Measurements from ENCODE around the gene ATP9A. TPM values are rescaled to one million over a fixed set of nuclear protein-coding genes. Genes with fewer than 3 reads are reported as not detected.

ATP9A gene
- total and polyA plus RNA-seq, 10 of the 15 experiments (the other 5 are each of a cell fraction or from before 2014, with no cell fraction given) = 0.03 to 0.81 (median 0.14) TPM

DNA sequence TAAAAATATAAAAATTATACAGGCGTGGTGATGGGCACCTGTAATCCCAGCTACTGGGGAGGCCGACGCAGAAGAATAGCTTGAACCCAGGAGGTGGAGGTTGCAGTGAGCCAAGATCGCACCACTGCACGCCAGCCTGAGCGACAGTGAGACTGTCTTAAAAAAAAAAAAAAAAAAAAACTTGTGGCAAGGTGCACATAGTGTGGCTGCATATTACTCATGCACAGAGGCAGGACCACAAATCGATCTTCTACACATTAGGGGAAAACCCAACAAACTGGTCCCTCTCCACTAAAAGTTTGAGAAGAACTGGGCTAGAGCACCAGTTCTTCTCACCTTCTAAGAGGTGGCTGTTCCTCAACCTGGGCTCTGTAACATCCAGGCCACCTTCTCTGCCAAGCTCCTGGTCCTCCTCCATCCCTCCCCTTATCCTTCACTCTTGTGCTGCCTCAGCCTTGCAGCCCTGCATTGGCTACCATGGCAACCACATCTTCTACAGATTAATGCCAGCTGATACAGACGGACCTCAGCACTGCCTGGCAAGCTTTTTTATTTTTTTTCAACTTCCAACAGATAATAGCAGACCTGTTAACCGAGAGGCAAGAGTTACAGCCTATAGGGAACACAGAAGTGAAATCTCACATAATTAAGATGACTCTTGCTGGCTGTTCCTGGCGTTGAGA, 88.0 kb downstream of the ATP9A start (continued):
- TF ChIP-seq, protein P1, sequence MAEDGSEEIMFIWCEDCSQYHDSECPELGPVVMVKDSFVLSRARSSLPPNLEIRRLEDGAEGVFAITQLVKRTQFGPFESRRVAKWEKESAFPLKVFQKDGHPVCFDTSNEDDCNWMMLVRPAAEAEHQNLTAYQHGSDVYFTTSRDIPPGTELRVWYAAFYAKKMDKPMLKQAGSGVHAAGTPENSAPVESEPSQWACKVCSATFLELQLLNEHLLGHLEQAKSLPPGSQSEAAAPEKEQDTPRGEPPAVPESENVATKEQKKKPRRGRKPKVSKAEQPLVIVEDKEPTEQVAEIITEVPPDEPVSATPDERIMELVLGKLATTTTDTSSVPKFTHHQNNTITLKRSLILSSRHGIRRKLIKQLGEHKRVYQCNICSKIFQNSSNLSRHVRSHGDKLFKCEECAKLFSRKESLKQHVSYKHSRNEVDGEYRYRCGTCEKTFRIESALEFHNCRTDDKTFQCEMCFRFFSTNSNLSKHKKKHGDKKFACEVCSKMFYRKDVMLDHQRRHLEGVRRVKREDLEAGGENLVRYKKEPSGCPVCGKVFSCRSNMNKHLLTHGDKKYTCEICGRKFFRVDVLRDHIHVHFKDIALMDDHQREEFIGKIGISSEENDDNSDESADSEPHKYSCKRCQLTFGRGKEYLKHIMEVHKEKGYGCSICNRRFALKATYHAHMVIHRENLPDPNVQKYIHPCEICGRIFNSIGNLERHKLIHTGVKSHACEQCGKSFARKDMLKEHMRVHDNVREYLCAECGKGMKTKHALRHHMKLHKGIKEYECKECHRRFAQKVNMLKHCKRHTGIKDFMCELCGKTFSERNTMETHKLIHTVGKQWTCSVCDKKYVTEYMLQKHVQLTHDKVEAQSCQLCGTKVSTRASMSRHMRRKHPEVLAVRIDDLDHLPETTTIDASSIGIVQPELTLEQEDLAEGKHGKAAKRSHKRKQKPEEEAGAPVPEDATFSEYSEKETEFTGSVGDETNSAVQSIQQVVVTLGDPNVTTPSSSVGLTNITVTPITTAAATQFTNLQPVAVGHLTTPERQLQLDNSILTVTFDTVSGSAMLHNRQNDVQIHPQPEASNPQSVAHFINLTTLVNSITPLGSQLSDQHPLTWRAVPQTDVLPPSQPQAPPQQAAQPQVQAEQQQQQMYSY (CRISPR knock-in tag; IDR thresholded peaks at IDR 0.05) = no peak
- no peak for TF ChIP-seq FOXK2 (IDR thresholded peaks at IDR 0.05)
- no peak for TF ChIP-seq CBFB (IDR thresholded peaks at IDR 0.05; ENCODE audit: low read depth)
- no peak for TF ChIP-seq MTA2 (IDR thresholded peaks at IDR 0.05; ENCODE audit: low read depth)

DNA sequence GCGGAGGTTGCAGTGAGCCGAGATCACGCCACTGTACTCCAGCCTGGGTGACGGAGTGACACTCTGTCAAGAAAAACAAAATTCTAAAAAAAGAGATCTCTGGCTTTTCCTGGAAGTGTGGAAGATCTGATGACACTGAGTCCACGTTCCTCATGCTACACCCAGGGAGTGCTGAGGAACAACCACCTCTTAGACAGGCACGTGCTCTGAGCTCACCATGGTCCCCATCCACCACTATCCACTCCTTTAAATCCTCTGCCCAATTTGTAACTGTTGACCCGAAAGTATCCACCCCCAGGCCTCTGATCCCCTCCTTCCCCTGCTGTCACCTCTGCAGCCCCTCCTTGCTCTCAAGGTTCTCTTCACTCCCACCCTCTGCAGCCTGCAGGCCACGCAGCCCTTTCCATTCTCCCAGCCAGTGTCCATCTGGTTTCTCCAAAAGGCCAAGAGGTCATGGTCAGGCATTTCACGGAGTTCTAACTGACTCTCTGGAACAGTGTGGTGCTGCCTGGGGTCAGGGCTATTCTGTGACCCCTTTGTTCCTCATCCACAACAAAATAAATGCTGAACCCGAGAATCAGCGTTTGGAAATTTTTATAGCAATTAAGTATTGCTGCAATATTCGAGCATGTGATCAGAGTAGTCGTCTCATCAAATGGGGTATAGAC, 88.8 kb downstream of the ATP9A start:
- RAD21 ChIA-PET (ENCODE audit: unreplicated experiment) = no interaction called here

More for the DNA sequence above, 88.8 kb downstream of the ATP9A start:
- H3K4me2 ChIP-seq (ENCODE audit: control insufficient read depth, insufficient read depth) = no peak overlapping the region
- no peak overlapping the region for H3K27ac ChIP-seq (ENCODE audit: control insufficient read depth, insufficient read depth)
- no peaks in the 10 kb centered on the region for H3K9me3 ChIP-seq (replicated peaks; ENCODE audit: control insufficient read depth, insufficient read depth, low read length)
- CTCF ChIA-PET = interaction anchor here (0.6 kb wide), 1 partner anchor 471 kb away, joined by 3 read pairs; no protein-coding TSS in a partner anchor
- in situ Hi-C loops (cut with MboI) (no loop called here), intact Hi-C loops (cut with micrococcal nuclease; ENCODE audit: unreplicated experiment) (no loop called here)
- SMC1A ChIA-PET (ENCODE audit: uncharacterized antibody, unreplicated experiment) = no interaction called here
- H3K4me1 ChIP-seq (ENCODE audit: control insufficient read depth, insufficient read depth, low read length) = no peaks in the 10 kb centered on the region
- 33% methylated on average over 12 of the region's 13 CpGs for WGBS (ENCODE audit: insufficient coverage, insufficient replicate concordance, low lambda C conversion rate, missing lambda C conversion rate)
- POLR2A ChIA-PET = interaction anchor here (0.6 kb wide), 1 partner anchor 13 kb away, joined by 6 read pairs; no protein-coding TSS in a partner anchor
- no peak overlapping the region for H2AFZ ChIP-seq (ENCODE audit: control insufficient read depth, low read depth, low read length)
- no peak overlapping the region for H3K9ac ChIP-seq (ENCODE audit: control insufficient read depth, insufficient read depth, low read length)
- DNase-seq (ENCODE audit: low read depth, low spot score) = no peak
- H3K36me3 ChIP-seq (ENCODE audit: control insufficient read depth in 2 of 2, insufficient read depth in 2 of 2, low read length in 1 of 2) = no peaks in the 10 kb centered on the region
- FAIRE-seq = no peak
- TF ChIP-seq RCOR1 (conservative IDR thresholded peaks at IDR 0.05; ENCODE audit: low read depth, low read length) = no peak
- BruUV-seq (replicated peaks) = no TSS peak
- no peak overlapping the region for H3K4me3 ChIP-seq
- no peaks in the 10 kb centered on the region for H3K79me2 ChIP-seq (ENCODE audit: control insufficient read depth, insufficient read depth, low read length)
- no peak for ATAC-seq
- H4K20me1 ChIP-seq (ENCODE audit: control insufficient read depth, insufficient read depth) = no peaks in the 10 kb centered on the region
- peaks cover 0 to 3% of the 10 kb centered on the region in 2 experiments; a peak in 1 of 4 replicates for H3K27me3 ChIP-seq (replicated peaks in 1 of 2; ENCODE audit: control insufficient read depth in 2 of 2, insufficient read depth in 2 of 2, low read length in 1 of 2)

Measured in GM12878 (cell line).